Activated CD8-positive, alpha-beta memory T cell treated with anti-CD3 and anti-CD28 coated beads for 36 hours (primary cell): ENCODE data around the gene CRISPLD2. TPM values are rescaled to one million over a fixed set of nuclear protein-coding genes. Genes with fewer than 3 reads are reported as not detected.

Experiments used
- CTCF ChIA-PET: fragments of 350-600 bp; sonication (Branson Sonifier 250); formaldehyde crosslinking; loops from one replicate; lab custom pipeline; 2021; ENCODE audit warnings: antibody characterized with exemption; lab: Charles Lee
- POLR2A ChIA-PET: fragments of 350-600 bp; sonication (Branson Sonifier 250); formaldehyde crosslinking; loops from one replicate; lab custom pipeline; 2021; ENCODE audit warnings: antibody characterized with exemption; lab: Charles Lee
- total RNA-seq, 2 experiments: library from RNA; stranded (reverse); gene quantifications; one replicate each; pipeline ENCODE4 v1.2.3, GENCODE V29; 2021

CRISPLD2 gene
- total RNA-seq, 2 experiments from 2014 or later, result 0.04 TPM; not detected in 1

GRCh38 chr16:84891149-84891795, 71.5 kb downstream of the CRISPLD2 start:
- CTCF ChIA-PET, result no interaction called here
- POLR2A ChIA-PET, result no interaction called here

- ChIA-PET POLR2A (no interaction called here), CTCF (no interaction called here)
Observed at GRCh38 chr16:84892097-84892496, 72.3 kb downstream of the CRISPLD2 start.

GRCh38 chr16:84893467-84893848, 73.7 kb downstream of the CRISPLD2 start:
- CTCF ChIA-PET, result no interaction called here
- POLR2A ChIA-PET, result no interaction called here

- ChIA-PET CTCF (no interaction called here), POLR2A (no interaction called here)
Observed at GRCh38 chr16:84893849-84894599, 74.2 kb downstream of the CRISPLD2 start.

- POLR2A ChIA-PET, result no interaction called here
- CTCF ChIA-PET, result no interaction called here
Observed at GRCh38 chr16:84895016-84895415, 75.2 kb downstream of the CRISPLD2 start.

GRCh38 chr16:84896847-84897246, 77.1 kb downstream of the CRISPLD2 start:
- ChIA-PET POLR2A (no interaction called here), CTCF (no interaction called here)

- POLR2A ChIA-PET, result no interaction called here
- CTCF ChIA-PET, result no interaction called here
Observed at GRCh38 chr16:84897911-84898377, 78.2 kb downstream of the CRISPLD2 start.

GRCh38 chr16:84898447-84898846, 78.7 kb downstream of the CRISPLD2 start:
- POLR2A ChIA-PET, result no interaction called here
- CTCF ChIA-PET, result no interaction called here

GRCh38 chr16:84899414-84899813, 79.6 kb downstream of the CRISPLD2 start:
- POLR2A ChIA-PET, result no interaction called here
- CTCF ChIA-PET, result no interaction called here

- ChIA-PET POLR2A (no interaction called here), CTCF (interaction anchor here (1.1 kb wide), 1 partner anchor 46 kb away, joined by 3 read pairs; no protein-coding TSS in a partner anchor)
Observed at GRCh38 chr16:84905965-84906460, 86.2 kb downstream of the CRISPLD2 start.

GRCh38 chr16:84907051-84907450, 87.3 kb downstream of the CRISPLD2 start:
- ChIA-PET POLR2A (no interaction called here), CTCF (no interaction called here)

GRCh38 chr16:84907575-84907974, 87.8 kb downstream of the CRISPLD2 start:
- ChIA-PET POLR2A (no interaction called here), CTCF (interaction anchor here (0.6 kb wide), 1 partner anchor 44 kb away, joined by 3 read pairs; no protein-coding TSS in a partner anchor)

- ChIA-PET POLR2A (no interaction called here), CTCF (interaction anchor here (0.6 kb wide), 1 partner anchor 171 kb away, joined by 3 read pairs; no protein-coding TSS in a partner anchor)
Observed at GRCh38 chr16:84909476-84910085, 89.8 kb downstream of the CRISPLD2 start.

- CTCF ChIA-PET, result no interaction called here
Observed at GRCh38 chr16:84911486-84912216, 91.9 kb downstream of the CRISPLD2 start.

GRCh38 chr16:84913315-84913714, 93.5 kb downstream of the CRISPLD2 start:
- CTCF ChIA-PET, result no interaction called here
- POLR2A ChIA-PET, result no interaction called here

More at GRCh38 chr16:84911486-84912216, 91.9 kb downstream of the CRISPLD2 start:
- POLR2A ChIA-PET, result no interaction called here

GRCh38 chr16:84914273-84914672, 94.5 kb downstream of the CRISPLD2 start:
- ChIA-PET POLR2A (no interaction called here), CTCF (no interaction called here)

- ChIA-PET CTCF (no interaction called here), POLR2A (no interaction called here)
Observed at GRCh38 chr16:84916178-84916577, 96.4 kb downstream of the CRISPLD2 start.

GRCh38 chr16:84916850-84917249, 97.1 kb downstream of the CRISPLD2 start:
- CTCF ChIA-PET, result no interaction called here
- POLR2A ChIA-PET, result no interaction called here

- POLR2A ChIA-PET, result no interaction called here
- CTCF ChIA-PET, result no interaction called here
Observed at GRCh38 chr16:84917492-84917891, 97.7 kb downstream of the CRISPLD2 start.
